ENCODE results near the gene NEDD9. TPM values are rescaled to one million over a fixed set of nuclear protein-coding genes. Genes with fewer than 3 reads are reported as not detected.
A peak's percentile ranks its signal among the peaks of the same experiment; 100 is the strongest.

NEDD9 gene
- total and polyA plus RNA-seq, 2 of the 13 experiments (the other 11 are each of a cell fraction or from before 2014, with no cell fraction given), result 27.1 to 389 TPM

DNA sequence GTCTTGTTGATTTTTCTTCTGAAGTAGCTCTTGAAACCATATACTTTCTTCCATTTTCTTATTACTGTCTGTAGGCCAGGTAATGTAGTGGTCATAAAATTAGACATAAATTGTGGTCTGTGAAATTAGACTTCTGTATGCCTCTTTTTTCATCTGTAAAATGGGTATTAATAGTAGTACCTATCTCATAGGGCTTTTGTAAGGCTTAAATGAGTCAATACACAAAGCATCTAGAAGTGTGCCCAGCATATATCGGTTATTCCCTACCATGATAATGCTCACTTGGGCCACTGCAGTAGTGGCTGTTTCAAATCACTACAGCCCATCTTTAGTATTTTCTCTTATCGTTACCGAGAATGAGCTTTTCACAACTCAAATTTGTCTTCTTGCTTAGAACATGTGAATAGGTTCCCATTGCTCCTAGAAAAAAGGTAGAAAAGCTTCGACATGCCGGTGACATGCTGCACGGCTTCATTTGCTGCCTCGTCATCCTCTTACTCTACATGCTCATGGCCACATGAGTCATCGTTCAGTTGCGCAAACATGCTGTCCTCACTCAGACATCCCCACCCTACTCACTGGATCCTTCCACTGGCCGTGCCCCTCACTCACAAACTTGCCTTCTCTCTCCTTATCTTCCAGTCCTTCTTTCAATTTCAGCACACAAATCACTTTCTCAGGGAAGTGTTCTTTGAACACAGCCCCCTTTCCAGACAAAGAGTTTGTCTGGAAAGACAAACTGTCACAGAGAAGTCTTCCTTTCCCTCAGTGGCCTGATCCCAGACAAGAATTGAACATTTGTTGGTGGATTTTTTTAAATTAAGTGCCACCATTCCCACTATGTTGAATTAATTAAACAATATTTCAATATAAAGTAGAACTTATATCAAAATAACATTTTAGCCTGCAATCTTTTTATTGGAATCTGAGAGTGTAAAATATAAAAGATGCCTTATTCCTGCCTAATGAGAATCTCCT lies 88.8 kb downstream of the NEDD9 start (continued):
- TF ChIP-seq, protein P1, sequence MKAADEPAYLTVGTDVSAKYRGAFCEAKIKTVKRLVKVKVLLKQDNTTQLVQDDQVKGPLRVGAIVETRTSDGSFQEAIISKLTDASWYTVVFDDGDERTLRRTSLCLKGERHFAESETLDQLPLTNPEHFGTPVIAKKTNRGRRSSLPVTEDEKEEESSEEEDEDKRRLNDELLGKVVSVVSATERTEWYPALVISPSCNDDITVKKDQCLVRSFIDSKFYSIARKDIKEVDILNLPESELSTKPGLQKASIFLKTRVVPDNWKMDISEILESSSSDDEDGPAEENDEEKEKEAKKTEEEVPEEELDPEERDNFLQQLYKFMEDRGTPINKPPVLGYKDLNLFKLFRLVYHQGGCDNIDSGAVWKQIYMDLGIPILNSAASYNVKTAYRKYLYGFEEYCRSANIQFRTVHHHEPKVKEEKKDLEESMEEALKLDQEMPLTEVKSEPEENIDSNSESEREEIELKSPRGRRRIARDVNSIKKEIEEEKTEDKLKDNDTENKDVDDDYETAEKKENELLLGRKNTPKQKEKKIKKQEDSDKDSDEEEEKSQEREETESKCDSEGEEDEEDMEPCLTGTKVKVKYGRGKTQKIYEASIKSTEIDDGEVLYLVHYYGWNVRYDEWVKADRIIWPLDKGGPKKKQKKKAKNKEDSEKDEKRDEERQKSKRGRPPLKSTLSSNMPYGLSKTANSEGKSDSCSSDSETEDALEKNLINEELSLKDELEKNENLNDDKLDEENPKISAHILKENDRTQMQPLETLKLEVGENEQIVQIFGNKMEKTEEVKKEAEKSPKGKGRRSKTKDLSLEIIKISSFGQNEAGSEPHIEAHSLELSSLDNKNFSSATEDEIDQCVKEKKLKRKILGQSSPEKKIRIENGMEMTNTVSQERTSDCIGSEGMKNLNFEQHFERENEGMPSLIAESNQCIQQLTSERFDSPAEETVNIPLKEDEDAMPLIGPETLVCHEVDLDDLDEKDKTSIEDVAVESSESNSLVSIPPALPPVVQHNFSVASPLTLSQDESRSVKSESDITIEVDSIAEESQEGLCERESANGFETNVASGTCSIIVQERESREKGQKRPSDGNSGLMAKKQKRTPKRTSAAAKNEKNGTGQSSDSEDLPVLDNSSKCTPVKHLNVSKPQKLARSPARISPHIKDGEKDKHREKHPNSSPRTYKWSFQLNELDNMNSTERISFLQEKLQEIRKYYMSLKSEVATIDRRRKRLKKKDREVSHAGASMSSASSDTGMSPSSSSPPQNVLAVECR (CRISPR knock-in tag; IDR thresholded peaks at IDR 0.05; ENCODE audit: borderline replicate concordance), result peak; percentile 45; the same call in 1 of the 2 replicates
- peak; percentile 87 for TF ChIP-seq MEIS2 (CRISPR knock-in tag; IDR thresholded peaks at IDR 0.05)
- TF ChIP-seq ZNF678 (CRISPR knock-in tag; IDR thresholded peaks at IDR 0.05), result no peak
- TF ChIP-seq GPN1 (CRISPR knock-in tag; IDR thresholded peaks at IDR 0.05; ENCODE audit: borderline replicate concordance), result no peak
- TF ChIP-seq SUZ12 (IDR thresholded peaks at IDR 0.05; ENCODE audit: low read depth, low read length), result no peak
- 0 out of 2 replicates have a peak, but pooled peaks have one; percentile 18 for TF ChIP-seq ZNF383 (CRISPR knock-in tag; IDR thresholded peaks at IDR 0.05; ENCODE audit: borderline replicate concordance)
- peak; percentile 60; the same call in 1 of the 2 replicates for TF ChIP-seq RXRA (CRISPR knock-in tag; IDR thresholded peaks at IDR 0.05)
- TF ChIP-seq, protein P2, sequence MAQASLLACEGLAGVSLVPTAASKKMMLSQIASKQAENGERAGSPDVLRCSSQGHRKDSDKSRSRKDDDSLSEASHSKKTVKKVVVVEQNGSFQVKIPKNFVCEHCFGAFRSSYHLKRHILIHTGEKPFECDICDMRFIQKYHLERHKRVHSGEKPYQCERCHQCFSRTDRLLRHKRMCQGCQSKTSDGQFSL (CRISPR knock-in tag; IDR thresholded peaks at IDR 0.05), result no peak
- TF ChIP-seq STAG1 (CRISPR knock-in tag; IDR thresholded peaks at IDR 0.05), result peak; percentile 34; the same call in 1 of the 2 replicates
- peak; percentile 98 for TF ChIP-seq FOSL1 (CRISPR knock-in tag; IDR thresholded peaks at IDR 0.05; ENCODE audit: borderline replicate concordance)
- TF ChIP-seq, protein P3, sequence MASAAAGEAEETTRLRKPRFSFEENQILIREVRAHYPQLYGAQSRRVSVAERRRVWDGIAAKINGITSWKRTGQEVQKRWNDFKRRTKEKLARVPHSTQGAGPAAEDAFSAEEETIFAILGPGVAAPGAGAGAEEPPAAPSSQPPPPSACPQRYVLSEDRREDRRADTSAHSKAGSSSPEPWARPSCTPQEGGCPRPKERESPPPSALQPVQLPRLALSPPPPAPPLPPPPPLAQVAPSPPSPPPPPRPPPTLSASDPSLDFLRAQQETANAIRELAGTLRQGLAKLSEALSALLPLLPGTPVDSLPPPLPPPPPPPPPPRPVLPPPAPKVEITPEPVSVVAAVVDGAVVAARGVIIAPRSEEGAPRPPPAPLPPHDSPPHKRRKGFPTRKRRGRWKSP (CRISPR knock-in tag; IDR thresholded peaks at IDR 0.05), result peak; percentile 52; the same call in 1 of the 2 replicates
- TF ChIP-seq, protein P4, sequence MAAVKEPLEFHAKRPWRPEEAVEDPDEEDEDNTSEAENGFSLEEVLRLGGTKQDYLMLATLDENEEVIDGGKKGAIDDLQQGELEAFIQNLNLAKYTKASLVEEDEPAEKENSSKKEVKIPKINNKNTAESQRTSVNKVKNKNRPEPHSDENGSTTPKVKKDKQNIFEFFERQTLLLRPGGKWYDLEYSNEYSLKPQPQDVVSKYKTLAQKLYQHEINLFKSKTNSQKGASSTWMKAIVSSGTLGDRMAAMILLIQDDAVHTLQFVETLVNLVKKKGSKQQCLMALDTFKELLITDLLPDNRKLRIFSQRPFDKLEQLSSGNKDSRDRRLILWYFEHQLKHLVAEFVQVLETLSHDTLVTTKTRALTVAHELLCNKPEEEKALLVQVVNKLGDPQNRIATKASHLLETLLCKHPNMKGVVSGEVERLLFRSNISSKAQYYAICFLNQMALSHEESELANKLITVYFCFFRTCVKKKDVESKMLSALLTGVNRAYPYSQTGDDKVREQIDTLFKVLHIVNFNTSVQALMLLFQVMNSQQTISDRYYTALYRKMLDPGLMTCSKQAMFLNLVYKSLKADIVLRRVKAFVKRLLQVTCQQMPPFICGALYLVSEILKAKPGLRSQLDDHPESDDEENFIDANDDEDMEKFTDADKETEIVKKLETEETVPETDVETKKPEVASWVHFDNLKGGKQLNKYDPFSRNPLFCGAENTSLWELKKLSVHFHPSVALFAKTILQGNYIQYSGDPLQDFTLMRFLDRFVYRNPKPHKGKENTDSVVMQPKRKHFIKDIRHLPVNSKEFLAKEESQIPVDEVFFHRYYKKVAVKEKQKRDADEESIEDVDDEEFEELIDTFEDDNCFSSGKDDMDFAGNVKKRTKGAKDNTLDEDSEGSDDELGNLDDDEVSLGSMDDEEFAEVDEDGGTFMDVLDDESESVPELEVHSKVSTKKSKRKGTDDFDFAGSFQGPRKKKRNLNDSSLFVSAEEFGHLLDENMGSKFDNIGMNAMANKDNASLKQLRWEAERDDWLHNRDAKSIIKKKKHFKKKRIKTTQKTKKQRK (IDR thresholded peaks at IDR 0.05; ENCODE audit: low read length), result no peak
- no peak for TF ChIP-seq SRSF1 (optimal IDR thresholded peaks at IDR 0.05; ENCODE audit: low read depth, low read length)
- TF ChIP-seq, protein P5, sequence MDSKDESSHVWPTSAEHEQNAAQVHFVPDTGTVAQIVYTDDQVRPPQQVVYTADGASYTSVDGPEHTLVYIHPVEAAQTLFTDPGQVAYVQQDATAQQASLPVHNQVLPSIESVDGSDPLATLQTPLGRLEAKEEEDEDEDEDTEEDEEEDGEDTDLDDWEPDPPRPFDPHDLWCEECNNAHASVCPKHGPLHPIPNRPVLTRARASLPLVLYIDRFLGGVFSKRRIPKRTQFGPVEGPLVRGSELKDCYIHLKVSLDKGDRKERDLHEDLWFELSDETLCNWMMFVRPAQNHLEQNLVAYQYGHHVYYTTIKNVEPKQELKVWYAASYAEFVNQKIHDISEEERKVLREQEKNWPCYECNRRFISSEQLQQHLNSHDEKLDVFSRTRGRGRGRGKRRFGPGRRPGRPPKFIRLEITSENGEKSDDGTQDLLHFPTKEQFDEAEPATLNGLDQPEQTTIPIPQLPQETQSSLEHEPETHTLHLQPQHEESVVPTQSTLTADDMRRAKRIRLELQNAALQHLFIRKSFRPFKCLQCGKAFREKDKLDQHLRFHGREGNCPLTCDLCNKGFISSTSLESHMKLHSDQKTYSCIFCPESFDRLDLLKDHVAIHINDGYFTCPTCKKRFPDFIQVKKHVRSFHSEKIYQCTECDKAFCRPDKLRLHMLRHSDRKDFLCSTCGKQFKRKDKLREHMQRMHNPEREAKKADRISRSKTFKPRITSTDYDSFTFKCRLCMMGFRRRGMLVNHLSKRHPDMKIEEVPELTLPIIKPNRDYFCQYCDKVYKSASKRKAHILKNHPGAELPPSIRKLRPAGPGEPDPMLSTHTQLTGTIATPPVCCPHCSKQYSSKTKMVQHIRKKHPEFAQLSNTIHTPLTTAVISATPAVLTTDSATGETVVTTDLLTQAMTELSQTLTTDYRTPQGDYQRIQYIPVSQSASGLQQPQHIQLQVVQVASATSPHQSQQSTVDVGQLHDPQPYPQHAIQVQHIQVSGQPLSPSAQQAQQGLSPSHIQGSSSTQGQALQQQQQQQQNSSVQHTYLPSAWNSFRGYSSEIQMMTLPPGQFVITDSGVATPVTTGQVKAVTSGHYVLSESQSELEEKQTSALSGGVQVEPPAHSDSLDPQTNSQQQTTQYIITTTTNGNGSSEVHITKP (CRISPR knock-in tag; IDR thresholded peaks at IDR 0.05; ENCODE audit: low read depth), result peak; percentile 91

Measured in HepG2 (cell line).